SK-N-SH (cell line): Measurements from ENCODE around the gene GALNT14. TPM values are rescaled to one million over a fixed set of nuclear protein-coding genes. Genes with fewer than 3 reads are reported as not detected.

ENCODE experiments used
- CTCF ChIA-PET: fragments of 300-600, 350-600 bp; formaldehyde crosslinking; extraction: SDS; loops from one replicate; lab custom pipeline; 2021; lab: Yijun Ruan, JAX
- POLR2A ChIA-PET: fragments of 350-600 bp; sonication (Branson Sonifier 250); formaldehyde crosslinking; extraction: SDS; loops from one replicate; lab custom pipeline; 2020; ENCODE audit warnings: antibody characterized with exemption, inconsistent platforms; lab: Yijun Ruan, JAX
- DNase-seq: peaks from one replicate; pipeline ENCODE4 v3.0.0; 2012
- H2AFZ ChIP-seq: fragments of 200-600 bp; sonication (generic); 2 replicates; pipeline ENCODE4 v1.8.1; 2016; ENCODE audit warnings: antibody characterized with exemption, mild to moderate bottlenecking, low read depth
- H3F3A ChIP-seq: fragments of 200-600 bp; sonication (generic); replicated peaks from 2 replicates; pipeline ENCODE3; 2016; ENCODE audit warnings: antibody characterized with exemption, mild to moderate bottlenecking; ENCODE audit not compliant: insufficient read depth
- H3K27ac ChIP-seq, 2 experiments: fragments of 200-500 bp in 1 of 2; fragments of 200-600 bp in 1 of 2; sonication (Bioruptor generic) in 1 of 2; sonication (generic), shearing (Covaris generic) in 1 of 2; 2 replicates each; pipeline versions ENCODE4 v1.5.1 to v1.6.1; 2014 to 2016; ENCODE audit warnings: low read depth in 2 of 2, inconsistent platforms in 1 of 2, low read length in 1 of 2, mild to moderate bottlenecking in 1 of 2, mixed read lengths in 1 of 2
- H3K27me3 ChIP-seq: fragments of 200-600 bp; sonication (generic), shearing (Covaris generic); 2 replicates; pipeline ENCODE4 v1.6.1; 2016; ENCODE audit warnings: mixed run types; ENCODE audit not compliant: insufficient read depth
- H3K36me3 ChIP-seq, 2 experiments: fragments of 200-500 bp in 1 of 2; fragments of 200-600 bp in 1 of 2; sonication (Bioruptor generic) in 1 of 2; sonication (generic) in 1 of 2; replicated peaks in 1 of 2; 2 replicates each; pipeline versions ENCODE3 to v1.5.1; 2014 to 2016; ENCODE audit warnings: low read length in 1 of 2, mild to moderate bottlenecking in 1 of 2; ENCODE audit not compliant: insufficient read depth in 2 of 2, control insufficient read depth in 1 of 2
- H3K4me1 ChIP-seq, 2 experiments: fragments of 200-500 bp in 1 of 2; fragments of 200-600 bp in 1 of 2; sonication (Bioruptor generic) in 1 of 2; sonication (generic), shearing (Covaris generic) in 1 of 2; 2 replicates each; pipeline versions ENCODE4 v1.5.1 to v1.6.1; 2014 to 2016; ENCODE audit warnings: low read depth in 1 of 2, low read length in 1 of 2, mixed run types in 1 of 2; ENCODE audit not compliant: insufficient read depth in 2 of 2, control insufficient read depth in 1 of 2
- H3K4me2 ChIP-seq: fragments of 200-600 bp; sonication (generic), shearing (Covaris generic); 2 replicates; pipeline ENCODE4 v1.6.1; 2017; ENCODE audit warnings: mixed run types
- H3K4me3 ChIP-seq, 2 experiments: fragments of 200-500 bp in 1 of 2; fragments of 200-600 bp in 1 of 2; sonication (Bioruptor generic) in 1 of 2; sonication (generic), shearing (Covaris generic) in 1 of 2; 2 replicates each; pipeline versions ENCODE4 v1.5.1 to v1.8.1; 2014 to 2016; ENCODE audit warnings: low read depth in 2 of 2, inconsistent platforms in 1 of 2, low read length in 1 of 2, mild to moderate bottlenecking in 1 of 2, mixed read lengths in 1 of 2, moderate library complexity in 1 of 2
- H3K79me2 ChIP-seq: fragments of 200-600 bp; sonication (generic); 2 replicates; pipeline ENCODE4 v1.8.1; 2017; ENCODE audit warnings: mild to moderate bottlenecking; ENCODE audit not compliant: insufficient read depth
- H3K9ac ChIP-seq: fragments of 200-600 bp; sonication (generic); 2 replicates; pipeline ENCODE4 v1.6.1; 2017; ENCODE audit warnings: mixed run types
- H3K9me2 ChIP-seq: fragments of 200-600 bp; sonication (generic); 2 replicates; pipeline ENCODE4 v1.6.1; 2017; ENCODE audit warnings: mixed run types
- H3K9me3 ChIP-seq: fragments of 200-600 bp; sonication (generic); 2 replicates; pipeline ENCODE4 v1.6.1; 2017; ENCODE audit warnings: mixed run types, mild to moderate bottlenecking, moderate library complexity
- H4K20me1 ChIP-seq: fragments of 200-600 bp; sonication (generic); 2 replicates; pipeline ENCODE4 v1.6.1; 2017; ENCODE audit warnings: mild to moderate bottlenecking, mixed run types; ENCODE audit not compliant: insufficient read depth
- CTCF ChIP-seq: fragments of 200-600 bp; sonication (generic); IDR thresholded peaks from 2 replicates; pipeline ENCODE4 v1.6.1; 2017; ENCODE audit warnings: antibody characterized with exemption, mild to moderate bottlenecking, moderate library complexity
- FOXJ3 ChIP-seq: sonication (generic); formaldehyde crosslinking; IDR thresholded peaks from 2 replicates; pipeline ENCODE4 v1.5.1; 2020; ENCODE audit warnings: mild to moderate bottlenecking, missing genetic modification reagents
- FOXM1 ChIP-seq: IDR thresholded peaks from 2 replicates; pipeline ENCODE4 v1.4.0; 2012; ENCODE audit warnings: low read depth, mild to moderate bottlenecking
- IRF3 ChIP-seq: fragments of 150-350 bp; IDR thresholded peaks from 2 replicates; pipeline ENCODE4 v1.6.1; 2016; ENCODE audit warnings: mild to moderate bottlenecking, low read depth, low read length
- MAX ChIP-seq: IDR thresholded peaks from 2 replicates; pipeline ENCODE4 v1.4.0; 2012; ENCODE audit warnings: low read depth
- MEF2A ChIP-seq: IDR thresholded peaks from 2 replicates; pipeline ENCODE4 v1.4.0; 2012; ENCODE audit warnings: low read depth, borderline replicate concordance
- MXI1 ChIP-seq: IDR thresholded peaks from 2 replicates; pipeline ENCODE4 v1.6.1; 2012; ENCODE audit warnings: mild to moderate bottlenecking, low read depth, low read length, improper control_type of control experiment
- POLR2AphosphoS5 ChIP-seq: IDR thresholded peaks from 2 replicates; pipeline ENCODE4 v1.6.1; 2012; ENCODE audit warnings: low read depth, low read length
- RCOR1 ChIP-seq: fragments of 150-350 bp; IDR thresholded peaks from 2 replicates; pipeline ENCODE4 v1.6.1; 2017; ENCODE audit warnings: antibody characterized with exemption, low read length
- REST ChIP-seq: IDR thresholded peaks from 2 replicates; pipeline ENCODE4 v1.6.1; 2012; ENCODE audit warnings: mild to moderate bottlenecking, low read depth, low read length, moderate library complexity
- SIN3A ChIP-seq: IDR thresholded peaks from 2 replicates; pipeline ENCODE4 v1.6.1; 2012; ENCODE audit warnings: low read depth, mild to moderate bottlenecking, low read length, moderate library complexity, borderline replicate concordance
- SMC3 ChIP-seq: IDR thresholded peaks from 2 replicates; pipeline ENCODE4 v1.6.1; 2012; ENCODE audit warnings: low read depth, low read length, improper control_type of control experiment
- TAF1 ChIP-seq: IDR thresholded peaks from 2 replicates; pipeline ENCODE4 v1.6.1; 2012; ENCODE audit warnings: low read depth, mild to moderate bottlenecking, low read length, moderate library complexity, borderline replicate concordance
- TCF12 ChIP-seq: IDR thresholded peaks from 2 replicates; pipeline ENCODE4 v1.4.0; 2012
- TEAD4 ChIP-seq: IDR thresholded peaks from 2 replicates; pipeline ENCODE4 v1.4.0; 2012; ENCODE audit warnings: mild to moderate bottlenecking, borderline replicate concordance; ENCODE audit not compliant: insufficient read depth
- USF1 ChIP-seq: IDR thresholded peaks from 2 replicates; pipeline ENCODE4 v1.4.0; 2012; ENCODE audit warnings: low read depth, borderline replicate concordance
- YY1 ChIP-seq: IDR thresholded peaks from 2 replicates; pipeline ENCODE4 v1.4.0; 2012; ENCODE audit warnings: low read depth, mild to moderate bottlenecking
- WGBS: methylation state at CpG from one replicate; pipeline ENCODE4 v1.1.6; 2017; ENCODE audit warnings: low lambda C conversion rate; 5-methylcytosine and 5-hydroxymethylcytosine counted together
- polyA plus RNA-seq, 3 experiments: library from polyadenylated mRNA; depleted of rRNA; stranded (reverse); fragments of >200 nt; gene quantifications; 2 replicates each; pipeline ENCODE4 v1.2.3, GENCODE V29; 2012

Gene GALNT14
- polyA plus RNA-seq, 1 of the 3 experiments (the other 2 are of a cell fraction) = 1.6 TPM

GRCh38 chr2:31176742-31177141 is 38.5 kb upstream of the GALNT14 start:
- no peak overlapping the region for H3K4me3 ChIP-seq
- no peaks in the 10 kb centered on the region for H3K79me2 ChIP-seq
- H3K27me3 ChIP-seq = peaks cover 4% of the 10 kb centered on the region; the same call in 1 of the 2 replicates
- H3K4me2 ChIP-seq = no peak overlapping the region
- POLR2A ChIA-PET = no interaction called here
- no peak overlapping the region for H2AFZ ChIP-seq
- DNase-seq = no peak
- no peak overlapping the region for H3K9ac ChIP-seq
- no peaks in the 10 kb centered on the region for H4K20me1 ChIP-seq
- no peak for TF ChIP-seq MXI1
- no peak for TF ChIP-seq CTCF
- no peak for TF ChIP-seq REST
- no peak for TF ChIP-seq RCOR1
- TF ChIP-seq YY1 = no peak
- TF ChIP-seq MAX = no peak
- no peak for TF ChIP-seq FOXJ3
- no peak for TF ChIP-seq POLR2AphosphoS5
- TF ChIP-seq IRF3 = no peak
- TF ChIP-seq TAF1 = no peak
- no peak for TF ChIP-seq SMC3
- TF ChIP-seq FOXM1 = no peak
- TF ChIP-seq SIN3A = no peak
- TF ChIP-seq TCF12 = no peak
- TF ChIP-seq TEAD4 = no peak
- no peak for TF ChIP-seq USF1
- TF ChIP-seq MEF2A = no peak
- TF ChIP-seq, all 33 proteins: peak for 0
- WGBS = 33% methylated on average over 6 of the region's 10 CpGs
- Histone ChIP-seq H3F3A (no peaks in the 10 kb centered on the region), H3K4me1 (peaks cover 0 to 5% of the 10 kb centered on the region in 2 experiments; a peak in 1 of 4 replicates), H3K9me3 (no peaks in the 10 kb centered on the region), H3K9me2 (no peaks in the 10 kb centered on the region), H3K27ac (no peak overlapping the region), H3K36me3 (no peaks in the 10 kb centered on the region)
- CTCF ChIA-PET = interaction anchor here (1.0 to 18.2 kb wide), 6 partner anchors 39 to 1011 kb away, joined by 3 to 535 read pairs (median 18); partner anchors contain the start of gene GALNT14
